A172 (cell line): ENCODE measurements around the gene PRKACA. TPM values are rescaled to one million over a fixed set of nuclear protein-coding genes. Genes with fewer than 3 reads are reported as not detected.
"Not testable (repeated sequence)": the region's sequence is repeated elsewhere in the genome, so short reads cannot be mapped to it uniquely, and the experiment has no call there.

Experiments
- DNase-seq: peaks from one replicate; pipeline ENCODE4 v3.0.0-alpha.2; 2015; ENCODE audit warnings: low spot score
- total RNA-seq: library from RNA; depleted of rRNA; stranded (reverse); fragments of >200 nt; shearing (Covaris generic); gene quantifications from 2 replicates; pipeline ENCODE4 v1.2.3, GENCODE V29; 2014

The PRKACA gene
- total RNA-seq, 1 experiment from 2014 or later: 43.1 TPM

GRCh38 chr19:14070268-14071050 lies 47.1 kb downstream of the PRKACA start:
- DNase-seq: no peak

GRCh38 chr19:14066134-14066533 lies 51.4 kb downstream of the PRKACA start:
- no peak for DNase-seq

- no peak for DNase-seq
Observed at GRCh38 chr19:14063105-14063504, 54.5 kb downstream of the PRKACA start.

- DNase-seq: no peak
Observed at GRCh38 chr19:14062558-14062855, 55.1 kb downstream of the PRKACA start.

- DNase-seq: no peak
Observed at GRCh38 chr19:14061751-14062557, 55.6 kb downstream of the PRKACA start, which contains the start of gene PALM3. Gene PALM3, minus strand, starts transcription at chr19:14062076. Its CDS starts 96 bp downstream, at chr19:14061980.

- no peak for DNase-seq
Observed at GRCh38 chr19:14061081-14061749, 56.3 kb downstream of the PRKACA start.

GRCh38 chr19:14059652-14060155 lies 57.9 kb downstream of the PRKACA start:
- DNase-seq: no peak

- no peak for DNase-seq
Observed at GRCh38 chr19:14059093-14059480, 58.5 kb downstream of the PRKACA start.

GRCh38 chr19:14058182-14059092 lies 59.1 kb downstream of the PRKACA start:
- no peak for DNase-seq

- DNase-seq: no peak
Observed at GRCh38 chr19:14056741-14057356, 60.7 kb downstream of the PRKACA start.

- no peak for DNase-seq
Observed at GRCh38 chr19:14056069-14056666, 61.4 kb downstream of the PRKACA start.

GRCh38 chr19:14055396-14055795 lies 62.2 kb downstream of the PRKACA start:
- DNase-seq: no peak

- no peak for DNase-seq
Observed at GRCh38 chr19:14054721-14055120, 62.8 kb downstream of the PRKACA start.

GRCh38 chr19:14054099-14054498 lies 63.5 kb downstream of the PRKACA start:
- DNase-seq: no peak

- no peak for DNase-seq
Observed at GRCh38 chr19:14053500-14053899, 64.1 kb downstream of the PRKACA start.

GRCh38 chr19:14053032-14053431 lies 64.5 kb downstream of the PRKACA start:
- DNase-seq: no peak

GRCh38 chr19:14052470-14052869 lies 65.1 kb downstream of the PRKACA start:
- DNase-seq: no peak

GRCh38 chr19:14051980-14052379 lies 65.6 kb downstream of the PRKACA start:
- DNase-seq: no peak

- not testable (repeated sequence) for DNase-seq
Observed at GRCh38 chr19:14050961-14051360, 66.6 kb downstream of the PRKACA start.

- DNase-seq: no peak
Observed at GRCh38 chr19:14050512-14050911, 67.0 kb downstream of the PRKACA start.
